HepG2 (cell line): ENCODE results near the gene CHRNB1. TPM values are rescaled to one million over a fixed set of nuclear protein-coding genes. Genes with fewer than 3 reads are reported as not detected.

Experiments
- ARID4A ChIP-seq: sonication (generic); formaldehyde crosslinking; IDR thresholded peaks from 2 replicates; pipeline ENCODE4 v1.5.0; 2020; ENCODE audit warnings: mild to moderate bottlenecking, missing genetic modification reagents, borderline replicate concordance
- EEA1 ChIP-seq: sonication (generic); formaldehyde crosslinking; IDR thresholded peaks from 2 replicates; pipeline ENCODE4 v1.5.1; 2020; ENCODE audit warnings: mild to moderate bottlenecking, missing genetic modification reagents, borderline replicate concordance
- GTF3A ChIP-seq: sonication (generic); formaldehyde crosslinking; conservative IDR thresholded peaks from 2 replicates; pipeline ENCODE4 v1.4.0; 2020; ENCODE audit warnings: mild to moderate bottlenecking, missing genetic modification reagents
- HMGXB3 ChIP-seq: sonication (generic); formaldehyde crosslinking; IDR thresholded peaks from 2 replicates; pipeline ENCODE4 v1.4.0; 2020; ENCODE audit warnings: missing genetic modification reagents, borderline replicate concordance
- JUND ChIP-seq: sonication (generic); formaldehyde crosslinking; IDR thresholded peaks from 2 replicates; pipeline ENCODE4 v1.8.0; 2022; ENCODE audit warnings: mild to moderate bottlenecking, missing genetic modification reagents
- MZF1 ChIP-seq: sonication (generic); formaldehyde crosslinking; IDR thresholded peaks from 2 replicates; pipeline ENCODE4 v1.8.1; 2023; ENCODE audit warnings: mild to moderate bottlenecking, missing genetic modification reagents, borderline replicate concordance
- PAX8 ChIP-seq: sonication (generic); formaldehyde crosslinking; IDR thresholded peaks from 2 replicates; pipeline ENCODE4 v1.8.0; 2022; ENCODE audit warnings: mild to moderate bottlenecking, missing genetic modification reagents, borderline replicate concordance
- SMARCC2 ChIP-seq: fragments of 450-650 bp; IDR thresholded peaks from 2 replicates; pipeline ENCODE4 v1.6.1; 2017; ENCODE audit warnings: antibody characterized with exemption, mild to moderate bottlenecking
- SNAPC5 ChIP-seq: sonication (generic); formaldehyde crosslinking; IDR thresholded peaks from 2 replicates; pipeline ENCODE4 v1.8.1; 2023; ENCODE audit warnings: mild to moderate bottlenecking, missing genetic modification reagents, borderline replicate concordance
- TRAFD1 ChIP-seq: sonication (generic); formaldehyde crosslinking; IDR thresholded peaks from 2 replicates; pipeline ENCODE4 v1.5.1; 2020; ENCODE audit warnings: missing genetic modification reagents, mild to moderate bottlenecking, borderline replicate concordance
- U2AF1 ChIP-seq: fragments of 200-400 bp; formaldehyde crosslinking; optimal IDR thresholded peaks from 2 replicates; pipeline ENCODE3; 2017; ENCODE audit warnings: mild to moderate bottlenecking, low read depth, low read length
- XBP1 ChIP-seq: sonication (generic); formaldehyde crosslinking; IDR thresholded peaks from 2 replicates; pipeline ENCODE4 v1.5.0; 2020; ENCODE audit warnings: missing genetic modification reagents
- ZBTB26 ChIP-seq: IDR thresholded peaks from 2 replicates; pipeline ENCODE4 v1.6.1; 2016; ENCODE audit warnings: missing compliant biosample characterization, missing genetic modification reagents, borderline replicate concordance
- ZC3H4 ChIP-seq: sonication (generic); formaldehyde crosslinking; IDR thresholded peaks from 2 replicates; pipeline ENCODE4 v1.4.0; 2020; ENCODE audit warnings: missing genetic modification reagents, borderline replicate concordance
- ZNF577 ChIP-seq: sonication (generic); formaldehyde crosslinking; IDR thresholded peaks from 2 replicates; pipeline ENCODE4 v1.4.0; 2020; ENCODE audit warnings: mild to moderate bottlenecking, low read depth, missing genetic modification reagents, borderline replicate concordance
- ZNF605 ChIP-seq: sonication (generic); formaldehyde crosslinking; IDR thresholded peaks from 2 replicates; pipeline ENCODE4 v1.8.0; 2022; ENCODE audit warnings: mild to moderate bottlenecking, missing genetic modification reagents
- polyA plus RNA-seq, 8 experiments: library from polyadenylated mRNA; depleted of rRNA in 3 of 8; stranded (reverse) in 7 of 8; unstranded in 1 of 8; fragments of >200 nt; fragmentation: Illumina TruSeq in 4 of 8; extraction: Trizol in 4 of 8; gene quantifications; 2 replicates each; pipeline versions ENCODE4 v1.2.1 to v1.2.3, GENCODE V29; 2011 to 2016; ENCODE audit warnings: low read depth in 4 of 8, missing spikeins in 1 of 8, mixed read lengths in 1 of 8; ENCODE audit not compliant: insufficient read depth in 1 of 8
- total RNA-seq, 5 experiments: library from RNA; depleted of rRNA; stranded (reverse); fragments of >200 nt; fragmentation: Illumina TruSeq; extraction: Trizol; gene quantifications; 2 replicates each; pipeline ENCODE4 v1.2.3, GENCODE V29; 2016; ENCODE audit warnings: low read depth in 1 of 5

CHRNB1 gene
- total and polyA plus RNA-seq, 2 of the 13 experiments (the other 11 are each of a cell fraction or from before 2014, with no cell fraction given) = 5.4 to 33.7 TPM

GRCh38 chr17:7483255-7484066 lies 38.6 kb downstream of the CHRNB1 start (continued):
- TF ChIP-seq XBP1 (CRISPR knock-in tag) (no peak), ARID4A (peak; percentile 48; the same call in 1 of the 2 replicates), ZNF605 (CRISPR knock-in tag) (no peak), ZC3H4 (0 out of 2 replicates have a peak, but pooled peaks have one; percentile 49), ZNF577 (no peak), SMARCC2 (no peak), SNAPC5 (no peak), EEA1 (CRISPR knock-in tag) (no peak), PAX8 (CRISPR knock-in tag) (no peak), U2AF1 (no peak), ZBTB26 (CRISPR knock-in tag) (no peak; the same call in 1 of the 2 replicates), MZF1 (CRISPR knock-in tag) (no peak), HMGXB3 (no peak), GTF3A (CRISPR knock-in tag) (no peak), JUND (CRISPR knock-in tag) (no peak), TRAFD1 (CRISPR knock-in tag) (no peak)
